Stimulated activated CD4-positive, alpha-beta T cell treated with anti-CD3 and anti-CD28 coated beads, Interleukin-12 subunit alpha, Interleukin-12 subunit beta, amount 100 ng/mL, for 4 hours (primary cell): ENCODE measurements around the gene CYLC2.

Experiments used
- DNase-seq: peaks from one replicate; pipeline ENCODE4 v3.0.0-alpha.2; 2020

The CYLC2 gene, protein sequence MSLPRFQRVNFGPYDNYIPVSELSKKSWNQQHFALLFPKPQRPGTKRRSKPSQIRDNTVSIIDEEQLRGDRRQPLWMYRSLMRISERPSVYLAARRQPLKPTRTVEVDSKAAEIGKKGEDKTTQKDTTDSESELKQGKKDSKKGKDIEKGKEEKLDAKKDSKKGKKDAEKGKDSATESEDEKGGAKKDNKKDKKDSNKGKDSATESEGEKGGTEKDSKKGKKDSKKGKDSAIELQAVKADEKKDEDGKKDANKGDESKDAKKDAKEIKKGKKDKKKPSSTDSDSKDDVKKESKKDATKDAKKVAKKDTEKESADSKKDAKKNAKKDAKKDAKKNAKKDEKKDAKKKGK

GRCh38 chr9:102995033-102995432 lies at the start of gene CYLC2:
CYLC2 (plus strand) TSS chr9:102995333; CDS start chr9:102995381, 48 bp downstream.
- DNase-seq, result no peak

DNA sequence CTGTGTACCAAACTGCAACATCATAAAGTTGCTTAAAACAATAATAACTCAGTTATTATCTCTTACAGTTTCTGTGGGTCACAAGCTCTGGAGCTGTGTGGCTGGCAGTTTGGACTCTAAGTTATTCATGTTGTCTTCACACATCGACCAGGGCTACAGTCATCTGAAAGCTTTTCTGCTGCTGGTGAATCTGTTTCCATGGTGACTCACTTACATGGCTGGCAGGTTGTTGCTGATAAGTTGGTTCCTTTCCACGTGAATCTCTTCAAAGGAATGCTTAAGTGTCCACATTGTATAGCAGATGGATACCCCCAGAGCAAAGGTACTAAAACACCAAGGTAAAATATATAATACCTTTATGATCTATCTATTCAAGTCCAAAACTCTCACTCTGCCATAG lies 44.8 kb upstream of the CYLC2 start:
- DNase-seq, result no peak

GRCh38 chr9:102966999-102967398 lies 28.1 kb upstream of the CYLC2 start:
- no peak for DNase-seq

DNA sequence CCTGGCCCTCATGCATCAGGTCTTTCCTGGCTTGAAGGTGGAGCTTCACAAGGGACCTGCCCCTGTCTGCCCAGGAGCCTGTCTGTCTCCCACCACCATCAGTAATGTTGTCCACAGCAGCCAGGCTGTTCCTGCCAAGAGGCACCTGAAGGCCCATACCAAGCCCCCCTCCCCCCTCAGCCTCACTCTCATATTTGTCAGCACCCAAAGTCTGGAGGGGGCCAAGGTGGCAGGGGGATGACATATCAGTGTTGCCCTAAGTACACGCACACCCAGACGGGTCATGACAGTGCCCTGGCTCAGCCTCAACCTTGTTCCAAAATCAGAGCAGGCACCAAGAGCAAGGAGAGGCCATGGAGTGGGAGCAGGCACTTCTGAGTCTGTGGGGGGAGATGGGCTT lies 27.2 kb upstream of the CYLC2 start:
- DNase-seq, result no peak

DNA sequence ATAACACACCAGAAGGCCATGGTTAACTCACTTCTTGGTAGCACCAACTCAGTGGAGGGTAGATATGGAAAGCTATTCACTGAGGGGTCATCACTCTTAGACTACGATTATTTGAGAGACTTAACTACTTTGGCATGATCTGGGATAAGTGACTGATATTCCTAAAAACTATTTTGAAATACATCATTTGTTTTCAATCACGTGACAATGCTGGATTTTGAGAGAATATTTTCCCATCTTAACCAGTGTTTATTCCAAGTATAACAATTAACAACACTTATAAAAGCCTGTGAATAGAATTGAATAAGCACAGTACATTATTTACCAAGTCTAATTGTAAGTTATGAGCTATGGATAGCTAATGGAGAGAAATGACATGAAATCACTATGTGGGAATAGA lies 22.4 kb upstream of the CYLC2 start:
- no peak for DNase-seq

GRCh38 chr9:102974530-102974929 lies 20.6 kb upstream of the CYLC2 start:
- DNase-seq, result no peak

DNA sequence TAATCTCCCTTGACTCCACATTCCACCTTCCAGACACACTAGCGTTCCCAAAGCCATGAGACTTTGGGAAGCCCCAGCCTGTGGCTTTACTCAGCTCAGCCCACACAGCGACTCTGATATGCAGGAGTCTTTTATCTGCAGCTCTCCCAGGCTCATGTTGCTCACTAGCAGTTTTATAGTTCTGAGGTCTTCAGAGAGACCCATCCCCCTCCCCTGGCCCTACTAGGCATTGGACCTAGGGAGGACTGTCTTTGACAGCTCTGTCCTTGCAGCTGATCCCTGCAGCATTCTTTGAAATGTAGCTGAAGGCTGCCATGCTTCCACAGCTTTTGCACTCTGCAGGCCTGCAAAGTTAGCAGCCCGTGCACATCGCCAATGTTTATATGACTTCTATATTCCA lies 19.9 kb upstream of the CYLC2 start:
- no peak for DNase-seq

GRCh38 chr9:102985162-102985895 lies 9.8 kb upstream of the CYLC2 start:
- DNase-seq, result no peak

DNA sequence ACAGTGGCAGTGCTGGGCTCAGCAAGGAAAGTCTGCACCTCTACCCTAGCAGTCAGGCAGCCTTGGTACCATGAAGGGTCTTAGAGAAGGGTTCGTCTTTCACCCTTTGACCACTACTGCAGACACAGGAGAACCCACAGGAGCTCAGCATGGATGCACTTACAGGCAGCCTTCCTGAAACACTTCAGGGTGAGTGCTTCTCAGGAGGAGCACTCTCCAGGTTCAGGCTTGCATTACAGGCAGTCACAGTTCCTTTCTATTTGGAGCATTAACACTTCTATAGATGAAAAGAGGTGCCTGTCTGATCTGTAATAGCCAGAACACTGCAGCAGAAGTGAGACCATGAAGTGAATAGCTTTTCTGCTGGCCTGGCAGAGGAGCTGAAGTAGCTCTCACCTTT lies 8.7 kb upstream of the CYLC2 start:
- DNase-seq, result no peak

DNA sequence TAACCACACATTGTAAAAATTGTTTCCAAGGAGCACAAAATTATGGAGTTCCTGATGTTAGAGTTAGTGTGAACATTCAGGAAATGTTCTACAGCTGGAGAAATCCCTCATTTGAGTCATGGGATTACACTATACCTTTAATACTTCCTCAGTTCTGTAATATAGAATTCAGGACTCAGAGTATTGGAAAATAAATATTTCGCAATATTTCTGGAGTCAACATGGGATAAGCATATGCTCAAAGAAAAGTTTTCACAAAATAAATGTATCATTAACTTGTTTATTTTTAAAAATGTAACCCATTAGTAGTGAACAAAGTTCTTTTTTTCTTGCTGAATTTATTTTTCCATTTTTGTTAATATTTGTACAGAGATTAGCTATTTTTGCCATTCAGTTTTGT lies 8.6 kb downstream of the CYLC2 start:
- DNase-seq, result no peak

- no peak for DNase-seq
These were observed 19.1 kb downstream of the CYLC2 start for GRCh38 chr9:103014242-103014641.

DNA sequence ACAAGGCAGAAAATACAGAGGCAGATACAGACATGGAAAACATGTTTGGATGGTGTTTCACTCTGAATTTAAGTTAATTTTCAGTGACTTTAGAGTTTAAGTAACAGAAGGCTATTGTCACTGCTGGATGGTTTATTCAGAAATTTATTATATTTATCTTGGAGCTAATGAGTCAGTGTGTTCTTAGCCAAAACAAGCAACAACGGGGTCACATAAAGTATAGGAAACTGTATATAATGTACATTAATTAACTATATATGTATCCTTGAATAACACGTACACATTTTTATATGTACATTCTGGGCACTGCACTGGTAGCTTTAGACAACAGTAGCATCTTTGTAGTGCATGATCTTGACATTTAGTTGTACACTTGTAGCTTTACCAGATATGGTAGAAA lies 30.7 kb downstream of the CYLC2 start:
- no peak for DNase-seq

DNA sequence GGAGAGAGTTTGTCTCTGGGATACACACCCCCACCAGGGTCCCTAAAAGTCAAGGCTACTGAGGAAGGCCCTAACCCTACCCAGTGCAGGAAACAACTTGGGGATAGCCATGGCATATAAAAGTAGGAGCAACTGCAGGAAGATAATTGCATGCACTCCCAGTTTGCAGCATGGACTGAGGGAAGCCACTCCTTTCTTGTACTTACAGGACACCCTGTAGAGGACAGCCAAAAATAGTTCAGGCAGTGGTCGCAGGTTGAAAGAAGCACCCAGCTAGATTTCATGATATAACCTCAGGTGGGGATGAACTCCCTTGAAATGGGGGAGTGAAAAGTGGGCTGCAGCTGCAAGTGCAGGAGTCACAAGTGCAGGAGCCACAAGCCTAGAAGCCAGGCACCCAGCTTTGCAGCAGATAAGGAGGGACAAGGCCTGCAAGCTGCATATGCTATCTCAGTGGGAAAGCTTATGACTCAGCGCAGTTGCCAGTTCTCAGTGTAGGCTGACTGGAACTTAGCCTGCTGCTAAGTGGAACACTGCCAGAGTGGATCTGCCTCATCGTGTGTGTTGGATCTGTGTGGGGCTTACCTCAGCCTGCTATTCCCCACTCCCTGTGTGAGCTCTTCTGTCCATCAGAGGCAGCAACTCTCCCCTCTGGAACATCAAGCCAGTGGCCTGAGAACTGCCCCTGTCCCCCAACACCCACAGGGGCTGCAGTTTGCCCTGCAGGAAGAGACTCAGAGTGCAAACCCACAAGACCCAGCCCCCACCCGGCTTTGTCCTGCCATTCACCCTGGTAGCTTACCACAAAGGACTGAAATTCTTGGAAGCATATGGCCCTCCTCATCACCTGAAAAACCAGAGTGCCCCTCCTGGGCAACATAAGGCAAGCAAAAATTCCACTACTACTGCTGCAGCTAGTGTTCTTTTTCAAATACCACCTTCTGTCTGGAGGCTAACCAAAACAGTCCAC lies 42.7 kb downstream of the CYLC2 start:
- no peak for DNase-seq

DNA sequence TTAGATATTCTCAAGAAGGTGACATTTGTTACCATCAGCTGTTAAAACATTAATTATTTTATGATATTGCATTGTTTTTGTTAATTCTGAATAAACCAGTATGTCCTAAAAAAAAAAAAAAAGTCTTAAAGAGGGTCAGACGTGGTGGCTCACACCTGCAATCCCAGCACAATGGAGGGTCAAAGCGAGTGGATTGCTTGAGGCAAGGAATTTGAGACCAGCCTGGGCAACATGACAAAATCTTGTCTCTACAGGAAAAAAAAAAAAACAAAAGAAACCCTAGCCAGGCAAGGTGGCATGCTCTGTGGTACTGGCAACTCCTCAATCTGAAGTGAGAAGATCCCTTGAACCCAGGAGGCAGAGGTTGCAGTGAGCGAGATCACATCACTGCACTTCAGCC lies 46.8 kb downstream of the CYLC2 start:
- no peak for DNase-seq
